OCI-LY7 (cell line): ENCODE results near the gene C16orf86. TPM values are rescaled to one million over a fixed set of nuclear protein-coding genes. Genes with fewer than 3 reads are reported as not detected.

Experiments used
- BruUV-seq: library from RNA; stranded (reverse); fragments of 400-500 nt; replicated peaks from 2 replicates; lab custom pipeline; 2021; lab: Mats Ljungman, UMichigan
- CTCF ChIA-PET: fragments of 300-600 bp; sonication (Branson Sonifier 250); formaldehyde crosslinking; loops from one replicate; lab custom pipeline; 2022; ENCODE audit warnings: antibody characterized with exemption; ENCODE audit not compliant: unreplicated experiment; lab: Charles Lee
- POLR2A ChIA-PET: fragments of 300-600 bp; sonication (Branson Sonifier 250); formaldehyde crosslinking; loops from one replicate; lab custom pipeline; 2022; ENCODE audit warnings: antibody characterized with exemption; lab: Charles Lee
- DNase-seq: peaks from one replicate; pipeline ENCODE4 v3.0.0-alpha.2; 2015; ENCODE audit warnings: low spot score
- H2AFZ ChIP-seq: fragments of 200-600 bp; sonication (generic), shearing (Covaris generic); 2 replicates; pipeline ENCODE4 v1.6.1; 2014; ENCODE audit warnings: mild to moderate bottlenecking, antibody characterized with exemption, low read length, moderate library complexity
- H3K27ac ChIP-seq: fragments of 200-600 bp; sonication (generic); 2 replicates; pipeline ENCODE4 v1.5.1; 2014; ENCODE audit warnings: mixed run types, low read depth, mild to moderate bottlenecking, moderate library complexity, low read length, inconsistent platforms; ENCODE audit not compliant: poor library complexity, severe bottlenecking
- H3K36me3 ChIP-seq: fragments of 200-600 bp; sonication (generic); 2 replicates; pipeline ENCODE4 v1.6.1; 2014; ENCODE audit warnings: mild to moderate bottlenecking, antibody characterized with exemption, low read length, moderate library complexity, mixed read lengths; ENCODE audit not compliant: insufficient read depth
- H3K4me1 ChIP-seq: fragments of 200-600 bp; sonication (generic); 2 replicates; pipeline ENCODE4 v1.5.1; 2014; ENCODE audit warnings: mild to moderate bottlenecking, low read length; ENCODE audit not compliant: insufficient read depth, poor library complexity, severe bottlenecking
- H3K4me2 ChIP-seq: fragments of 200-600 bp; sonication (generic); 2 replicates; pipeline ENCODE4 v1.6.1; 2014; ENCODE audit warnings: mild to moderate bottlenecking, low read length
- H3K4me3 ChIP-seq: fragments of 200-600 bp; sonication (generic); 2 replicates; pipeline ENCODE4 v1.5.1; 2014; ENCODE audit warnings: mild to moderate bottlenecking, low read depth, low read length; ENCODE audit not compliant: poor library complexity, severe bottlenecking
- H3K79me2 ChIP-seq: fragments of 200-600 bp; sonication (generic); 2 replicates; pipeline ENCODE4 v1.6.1; 2016; ENCODE audit warnings: low read depth, mild to moderate bottlenecking, low read length, moderate library complexity, mixed read lengths; ENCODE audit not compliant: insufficient read depth
- H3K9me2 ChIP-seq: fragments of 200-600 bp; sonication (generic); 2 replicates; pipeline ENCODE4 v1.6.1; 2016; ENCODE audit warnings: mild to moderate bottlenecking, low read length, mixed read lengths; ENCODE audit not compliant: insufficient read depth
- H3K9me3 ChIP-seq: fragments of 200-600 bp; sonication (generic); 2 replicates; pipeline ENCODE4 v1.6.1; 2014; ENCODE audit warnings: mild to moderate bottlenecking, mixed run types, low read length, mixed read lengths
- H4K20me1 ChIP-seq: fragments of 200-600 bp; sonication (generic); 2 replicates; pipeline ENCODE4 v1.6.1; 2014; ENCODE audit warnings: mild to moderate bottlenecking, antibody characterized with exemption, low read length, moderate library complexity, mixed read lengths; ENCODE audit not compliant: insufficient read depth
- CTCF ChIP-seq: fragments of 200-600 bp; sonication (generic); conservative IDR thresholded peaks from 2 replicates; pipeline ENCODE4 v1.5.1; 2014; ENCODE audit warnings: mild to moderate bottlenecking, antibody characterized with exemption, low read length, moderate library complexity, mixed read lengths
- EZH2phosphoT487 ChIP-seq: fragments of 200-600 bp; sonication (generic); IDR thresholded peaks from 2 replicates; pipeline ENCODE4 v1.6.1; 2018; ENCODE audit warnings: low read depth, borderline replicate concordance, mild to moderate bottlenecking, mixed run types, antibody characterized with exemption, low read length, moderate library complexity, mixed read lengths
- intact Hi-C: fragments of 100-400 bp; cut with micrococcal nuclease; formaldehyde crosslinking; loops from one replicate; pipeline ENCODE4 v1.10.0; 2022; ENCODE audit not compliant: unreplicated experiment
- total RNA-seq, 2 experiments: library from RNA; depleted of rRNA in 1 of 2; stranded (reverse); fragments of >200 nt in 1 of 2; shearing (Covaris generic) in 1 of 2; gene quantifications; 2 replicates each; pipeline ENCODE4 v1.2.3, GENCODE V29; 2014 to 2022

C16orf86 gene
- total RNA-seq, 2 experiments from 2014 or later, result 4.7 to 7.8 TPM

GRCh38 chr16:67647681-67648080, 18.9 kb upstream of the C16orf86 start:
- ChIA-PET POLR2A (interaction anchor here (0.5 to 5.3 kb wide), 2 partner anchors 12 to 638 kb away, joined by 4 to 22 read pairs; partner anchors contain the start of gene ACD), CTCF (interaction anchor here (0.6 to 0.9 kb wide), 2 partner anchors 100 to 102 kb away, joined by 3 to 14 read pairs; no protein-coding TSS in a partner anchor)
- H3K36me3 ChIP-seq, result peaks cover 56% of the 10 kb centered on the region

GRCh38 chr16:67648088-67648763, 18.4 kb upstream of the C16orf86 start:
- BruUV-seq, result no TSS peak
- no peak overlapping the region for H3K4me2 ChIP-seq

More at GRCh38 chr16:67647681-67648080, 18.9 kb upstream of the C16orf86 start:
- Histone ChIP-seq H3K79me2 (peaks cover 14% of the 10 kb centered on the region; the same call in 1 of the 2 replicates), H4K20me1 (no peaks in the 10 kb centered on the region; the same call in 1 of the 2 replicates), H3K27ac (no peak overlapping the region), H3K4me1 (peaks cover 25% of the 10 kb centered on the region), H3K4me2 (no peak overlapping the region), H3K4me3 (no peak overlapping the region), H3K9me2 (no peaks in the 10 kb centered on the region), H3K9me3 (no peaks in the 10 kb centered on the region), H2AFZ (no peak overlapping the region)
- no peak for TF ChIP-seq CTCF
- TF ChIP-seq EZH2phosphoT487, result no peak
- DNase-seq, result no peak
- intact Hi-C loops, result no loop called here
- no TSS peak for BruUV-seq

More at GRCh38 chr16:67648088-67648763, 18.4 kb upstream of the C16orf86 start:
- H3K4me3 ChIP-seq, result no peak overlapping the region
- no peak for DNase-seq
- no peaks in the 10 kb centered on the region; the same call in 1 of the 2 replicates for H4K20me1 ChIP-seq
- peaks cover 58% of the 10 kb centered on the region for H3K36me3 ChIP-seq
- H3K4me1 ChIP-seq, result peaks cover 25% of the 10 kb centered on the region
- H2AFZ ChIP-seq, result no peak overlapping the region
- POLR2A ChIA-PET, result interaction anchor here (0.5 kb wide), 1 partner anchor 637 kb away, joined by 4 read pairs; no protein-coding TSS in a partner anchor
- H3K27ac ChIP-seq, result no peak overlapping the region
- CTCF ChIA-PET, result interaction anchor here (0.6 to 0.9 kb wide), 2 partner anchors 101 to 103 kb away, joined by 3 to 14 read pairs; no protein-coding TSS in a partner anchor
- H3K79me2 ChIP-seq, result peaks cover 14% of the 10 kb centered on the region; the same call in 1 of the 2 replicates
- intact Hi-C loops, result no loop called here
- no peak for TF ChIP-seq EZH2phosphoT487
- TF ChIP-seq CTCF, result no peak
- no peaks in the 10 kb centered on the region for H3K9me3 ChIP-seq
- no peaks in the 10 kb centered on the region for H3K9me2 ChIP-seq
